ENCODE results near the gene CKMT2. TPM values are rescaled to one million over a fixed set of nuclear protein-coding genes. Genes with fewer than 3 reads are reported as not detected.
A peak's percentile ranks its signal among the peaks of the same experiment; 100 is the strongest.
"Not testable (repeated sequence)": the region's sequence is repeated elsewhere in the genome, so short reads cannot be mapped to it uniquely, and the experiment has no call there.

The CKMT2 gene
- total and polyA plus RNA-seq, 2 donors from 2014 or later = 3.7 to 55.8 TPM

- no peak overlapping the region for H3K4me3 ChIP-seq (ENCODE audit: low read length in 3 of 3)
- peaks cover 0 to 3% (median 0%) of the 10 kb centered on the region in 3 donors for H3K36me3 ChIP-seq (ENCODE audit: control insufficient read depth in 2 of 3, insufficient read depth in 3 of 3, low read length in 3 of 3)
- peaks cover 0 to 20% (median 3%) of the 10 kb centered on the region in 3 donors for H3K9me3 ChIP-seq (ENCODE audit: control insufficient read depth in 2 of 3, insufficient read depth in 1 of 3, low read length in 3 of 3)
- no peaks in the 10 kb centered on the region for H3K4me1 ChIP-seq (ENCODE audit: control insufficient read depth in 2 of 3, insufficient read depth in 2 of 3, low read depth in 1 of 3, low read length in 3 of 3)
- no peak overlapping the region for H3K27ac ChIP-seq (ENCODE audit: low read depth in 2 of 2, low read length in 2 of 2)
- FAIRE-seq (no peak), DNase-seq (no peak)
- TF ChIP-seq, protein P1, sequence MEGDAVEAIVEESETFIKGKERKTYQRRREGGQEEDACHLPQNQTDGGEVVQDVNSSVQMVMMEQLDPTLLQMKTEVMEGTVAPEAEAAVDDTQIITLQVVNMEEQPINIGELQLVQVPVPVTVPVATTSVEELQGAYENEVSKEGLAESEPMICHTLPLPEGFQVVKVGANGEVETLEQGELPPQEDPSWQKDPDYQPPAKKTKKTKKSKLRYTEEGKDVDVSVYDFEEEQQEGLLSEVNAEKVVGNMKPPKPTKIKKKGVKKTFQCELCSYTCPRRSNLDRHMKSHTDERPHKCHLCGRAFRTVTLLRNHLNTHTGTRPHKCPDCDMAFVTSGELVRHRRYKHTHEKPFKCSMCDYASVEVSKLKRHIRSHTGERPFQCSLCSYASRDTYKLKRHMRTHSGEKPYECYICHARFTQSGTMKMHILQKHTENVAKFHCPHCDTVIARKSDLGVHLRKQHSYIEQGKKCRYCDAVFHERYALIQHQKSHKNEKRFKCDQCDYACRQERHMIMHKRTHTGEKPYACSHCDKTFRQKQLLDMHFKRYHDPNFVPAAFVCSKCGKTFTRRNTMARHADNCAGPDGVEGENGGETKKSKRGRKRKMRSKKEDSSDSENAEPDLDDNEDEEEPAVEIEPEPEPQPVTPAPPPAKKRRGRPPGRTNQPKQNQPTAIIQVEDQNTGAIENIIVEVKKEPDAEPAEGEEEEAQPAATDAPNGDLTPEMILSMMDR (IDR thresholded peaks at IDR 0.05; ENCODE audit: borderline replicate concordance, extremely low read depth, insufficient read depth) = no peak
- intact Hi-C loops (cut with DNase I) = no loop called here
- no peaks in the 10 kb centered on the region for H3K27me3 ChIP-seq (ENCODE audit: control insufficient read depth, insufficient read depth, low read length)
- H3K9ac ChIP-seq (ENCODE audit: low read length in 3 of 3) = no peak overlapping the region
These were observed 59.0 kb downstream of the CKMT2 start for GRCh38 chr5:81292130-81292529.

DNA sequence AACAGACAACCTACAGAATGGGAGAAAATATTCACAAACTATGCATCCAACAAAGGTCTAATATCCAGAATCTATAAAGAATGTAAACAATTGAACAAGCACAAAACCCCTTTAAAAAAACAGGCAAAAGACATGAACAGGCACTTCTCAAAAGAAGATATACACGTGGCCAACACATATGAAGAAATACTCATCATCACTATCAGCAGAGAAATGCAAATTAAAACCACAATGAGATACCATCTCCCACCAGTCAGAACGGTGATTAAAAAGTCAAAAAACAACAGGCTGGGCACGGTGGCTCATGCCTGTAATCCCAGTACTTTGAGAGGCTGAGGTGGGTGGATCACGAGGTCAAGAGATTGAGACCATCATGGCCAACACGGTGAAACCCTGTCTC, 60.9 kb downstream of the CKMT2 start:
- DNase-seq; H3K36me3 ChIP-seq (ENCODE audit: control insufficient read depth in 2 of 3, insufficient read depth in 3 of 3, low read length in 3 of 3); H3K4me1 ChIP-seq (ENCODE audit: control insufficient read depth in 2 of 3, insufficient read depth in 2 of 3, low read depth in 1 of 3, low read length in 3 of 3); H3K27me3 ChIP-seq (ENCODE audit: control insufficient read depth, insufficient read depth, low read length); H3K4me3 ChIP-seq (ENCODE audit: low read length in 3 of 3); H3K27ac ChIP-seq (ENCODE audit: low read depth in 2 of 2, low read length in 2 of 2); FAIRE-seq; intact Hi-C loops (cut with DNase I); H3K9ac ChIP-seq (ENCODE audit: low read length in 3 of 3): not testable (repeated sequence)
- peaks cover 0 to 20% (median 3%) of the 10 kb centered on the region in 3 donors for H3K9me3 ChIP-seq (ENCODE audit: control insufficient read depth in 2 of 3, insufficient read depth in 1 of 3, low read length in 3 of 3)

DNA sequence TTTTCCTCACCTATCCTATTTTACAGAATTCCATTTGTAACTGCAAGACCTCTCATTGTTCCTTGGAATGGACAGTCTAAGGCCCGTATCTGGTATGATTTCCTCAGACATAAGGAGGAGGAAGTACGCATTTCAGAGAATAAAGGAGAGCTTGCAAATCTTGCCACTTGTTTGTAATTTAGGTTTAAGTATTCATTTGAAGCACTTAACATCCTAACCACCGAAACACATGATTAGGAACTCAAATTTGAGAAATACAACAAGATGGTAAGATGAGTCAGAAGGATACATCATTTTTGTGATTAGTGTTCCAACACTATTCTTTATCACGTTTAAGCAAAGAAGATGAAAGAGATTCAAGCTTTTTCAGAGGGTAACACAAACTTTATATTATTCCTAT, 64.4 kb downstream of the CKMT2 start:
- no peak for DNase-seq
- H3K9ac ChIP-seq (ENCODE audit: low read length in 3 of 3) = no peak overlapping the region
- H3K27ac ChIP-seq (ENCODE audit: low read depth in 2 of 2, low read length in 2 of 2) = no peak overlapping the region
- peaks cover 0 to 10% (median 0%) of the 10 kb centered on the region in 3 donors for H3K4me1 ChIP-seq (ENCODE audit: control insufficient read depth in 2 of 3, insufficient read depth in 2 of 3, low read depth in 1 of 3, low read length in 3 of 3)
- peaks cover 0 to 5% (median 3%) of the 10 kb centered on the region in 3 donors for H3K9me3 ChIP-seq (ENCODE audit: control insufficient read depth in 2 of 3, insufficient read depth in 1 of 3, low read length in 3 of 3)
- no peaks in the 10 kb centered on the region for H3K27me3 ChIP-seq (ENCODE audit: control insufficient read depth, insufficient read depth, low read length)
- H3K36me3 ChIP-seq (ENCODE audit: control insufficient read depth in 2 of 3, insufficient read depth in 3 of 3, low read length in 3 of 3) = peaks cover 0 to 3% (median 0%) of the 10 kb centered on the region in 3 donors
- TF ChIP-seq, protein P1 (IDR thresholded peaks at IDR 0.05; ENCODE audit: borderline replicate concordance, extremely low read depth, insufficient read depth) = no peak
- intact Hi-C loops (cut with DNase I) = no loop called here
- H3K4me3 ChIP-seq (ENCODE audit: low read length in 3 of 3) = no peak overlapping the region
- no peak for FAIRE-seq

GRCh38 chr5:81300921-81301270, 67.8 kb downstream of the CKMT2 start:
- DNase-seq (no peak), FAIRE-seq (no peak)
- peak overlapping the region; percentile 81 to 91 (median 86) for H3K9ac ChIP-seq (ENCODE audit: low read length in 3 of 3)
- H3K27me3 ChIP-seq (ENCODE audit: control insufficient read depth, insufficient read depth, low read length) = no peaks in the 10 kb centered on the region
- peak overlapping the region; percentile 91 to 92 for H3K27ac ChIP-seq (ENCODE audit: low read depth in 2 of 2, low read length in 2 of 2)
- H3K36me3 ChIP-seq (ENCODE audit: control insufficient read depth in 2 of 3, insufficient read depth in 3 of 3, low read length in 3 of 3) = peaks cover 2 to 7% (median 2%) of the 10 kb centered on the region in 3 donors
- intact Hi-C loops (cut with DNase I) = no loop called here
- H3K9me3 ChIP-seq (ENCODE audit: control insufficient read depth in 2 of 3, insufficient read depth in 1 of 3, low read length in 3 of 3) = no peaks in the 10 kb centered on the region
- H3K4me3 ChIP-seq (ENCODE audit: low read length in 3 of 3) = peak overlapping the region; percentile 87 to 98 (median 94)
- TF ChIP-seq, protein P1 (IDR thresholded peaks at IDR 0.05; ENCODE audit: borderline replicate concordance, extremely low read depth, insufficient read depth) = no peak
- H3K4me1 ChIP-seq (ENCODE audit: control insufficient read depth in 2 of 3, insufficient read depth in 2 of 3, low read depth in 1 of 3, low read length in 3 of 3) = peaks cover 0 to 11% (median 0%) of the 10 kb centered on the region in 3 donors
